Anterior cingulate cortex (tissue), 58 donors: ENCODE data around the gene SCAPER.

Experiments
- DNase-seq, 58 donors: peaks; one replicate each; lab custom pipeline; 2025; lab: John Stamatoyannopoulos, UW

SCAPER gene

DNA sequence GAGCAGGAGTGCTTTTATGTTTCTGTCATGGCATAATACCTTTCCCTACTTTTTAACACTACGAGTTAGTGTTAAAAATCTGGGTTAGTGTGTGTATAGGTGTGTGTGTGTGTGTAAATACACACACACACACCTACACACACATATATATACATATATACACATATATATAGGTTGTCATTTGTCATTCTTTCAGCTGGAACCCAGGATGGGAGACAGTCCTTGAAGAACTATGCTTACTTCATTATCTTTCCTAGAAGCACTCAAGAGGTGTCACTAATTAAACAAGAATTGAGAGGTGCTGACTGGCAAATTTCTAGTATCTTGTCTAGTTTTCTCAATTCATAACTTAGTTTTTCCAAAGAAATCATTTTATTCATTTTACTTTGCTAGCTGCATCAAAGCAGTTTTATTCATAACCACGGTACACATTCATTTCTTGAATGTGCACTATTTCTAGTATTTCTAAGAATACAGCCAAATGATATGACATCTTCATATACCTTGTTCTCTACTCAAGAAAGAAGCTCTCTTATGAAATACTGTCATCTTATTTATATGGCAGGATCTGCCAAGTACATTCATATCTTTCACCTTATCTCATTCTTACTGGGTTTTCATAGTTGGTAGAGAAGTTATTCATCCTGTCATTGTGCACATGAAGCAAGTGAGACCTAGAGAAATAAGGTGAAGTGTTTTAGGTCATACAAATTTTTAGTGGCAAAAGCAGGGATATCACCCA is 522.0 kb downstream of the SCAPER start:
- no peak for DNase-seq

DNA sequence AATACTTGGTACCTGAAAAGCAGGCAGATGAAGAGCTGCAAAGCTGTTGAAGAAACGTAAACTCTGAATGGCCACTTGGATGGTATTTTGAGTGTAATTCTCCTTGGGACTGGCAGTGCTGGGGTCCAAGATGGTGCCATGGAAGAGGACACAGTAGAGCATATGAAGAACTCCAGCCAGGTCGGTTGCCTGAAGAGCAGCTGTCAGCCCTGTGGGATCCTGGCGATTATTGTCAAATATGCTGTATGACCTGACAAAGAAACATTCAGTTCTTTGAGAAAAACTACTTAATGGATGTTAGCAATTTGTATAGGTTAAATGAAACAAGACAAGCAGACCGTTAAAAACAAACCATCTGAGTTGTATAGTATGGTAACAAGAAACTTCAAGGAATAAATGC is 523.8 kb downstream of the SCAPER start:
- no peak for DNase-seq

DNA sequence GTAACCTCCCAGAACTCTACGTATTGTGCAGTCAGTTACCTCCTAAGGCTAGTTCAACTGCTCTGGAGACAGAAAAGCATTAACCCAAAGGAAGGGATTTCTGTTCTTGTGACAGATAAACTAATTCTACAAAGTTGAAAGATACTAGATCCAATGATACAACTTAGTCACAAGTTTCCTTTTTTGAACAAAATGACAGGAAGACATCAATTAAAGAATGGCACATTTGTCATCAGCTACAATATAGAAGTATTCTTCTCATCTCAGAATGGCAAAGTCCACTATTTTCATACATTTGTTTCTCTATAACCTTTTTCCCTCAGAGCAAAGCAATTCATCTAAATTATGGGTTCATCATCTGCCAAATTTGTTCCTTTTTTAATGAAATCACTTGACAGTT is 524.9 kb downstream of the SCAPER start:
- DNase-seq, result no peak

DNA sequence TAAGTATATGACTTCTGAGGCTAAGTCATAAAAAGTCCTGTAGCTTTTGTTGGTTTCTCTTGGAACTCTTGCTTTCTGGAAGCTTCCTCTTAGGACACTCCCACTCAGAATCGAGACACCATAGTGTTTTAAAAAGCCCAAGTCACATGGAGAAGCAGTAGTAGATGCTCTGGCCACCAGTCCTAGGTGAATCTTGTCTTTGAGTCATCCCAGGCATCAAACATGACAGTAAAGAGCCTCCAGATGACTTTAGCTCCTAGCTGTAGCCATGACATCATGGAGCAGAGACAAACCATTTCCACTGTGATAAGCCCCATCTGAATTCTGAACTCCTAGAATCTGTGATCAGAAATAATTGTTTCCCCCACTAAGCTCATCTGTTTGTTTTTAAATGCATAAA is 526.4 kb downstream of the SCAPER start:
- no peak for DNase-seq

DNA sequence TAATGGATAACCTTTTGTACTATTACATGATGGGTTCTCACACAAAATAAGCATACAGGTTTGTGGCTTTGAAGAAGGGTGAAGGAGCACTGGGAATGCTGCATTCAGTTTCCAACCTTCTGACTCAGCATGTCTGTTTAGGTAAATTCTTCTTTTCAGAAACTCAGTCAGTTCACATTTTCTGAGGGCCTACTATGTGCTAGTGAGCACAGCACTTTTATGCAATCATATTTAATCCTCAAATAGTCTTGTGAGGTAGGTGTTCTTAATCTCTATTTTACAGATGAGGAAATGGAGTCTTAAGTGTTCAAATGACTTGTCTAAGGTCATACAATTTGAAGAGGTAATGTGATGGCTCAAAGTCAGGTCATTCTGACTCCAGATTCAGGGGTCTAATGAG is 527.4 kb downstream of the SCAPER start:
- no peak for DNase-seq

DNA sequence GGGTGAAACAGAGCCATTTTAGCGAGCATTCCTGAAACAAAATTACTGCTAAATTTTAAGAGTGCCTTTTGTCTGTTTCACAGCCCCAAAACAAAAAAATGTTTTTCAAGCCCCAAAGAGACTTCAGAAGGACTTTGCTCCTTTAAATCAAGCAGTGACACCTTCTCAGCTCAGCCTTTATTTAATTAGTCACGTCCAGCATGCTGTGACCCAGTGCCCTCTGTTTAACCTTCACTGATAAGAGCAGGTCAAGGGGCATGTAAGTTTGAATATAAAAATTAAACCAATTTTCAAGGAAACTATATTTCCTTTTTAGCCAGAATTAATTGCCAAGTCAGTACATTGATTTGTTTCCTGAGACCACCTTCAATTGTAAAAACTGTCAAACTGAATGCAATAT is 527.9 kb downstream of the SCAPER start:
- no peak for DNase-seq

DNA sequence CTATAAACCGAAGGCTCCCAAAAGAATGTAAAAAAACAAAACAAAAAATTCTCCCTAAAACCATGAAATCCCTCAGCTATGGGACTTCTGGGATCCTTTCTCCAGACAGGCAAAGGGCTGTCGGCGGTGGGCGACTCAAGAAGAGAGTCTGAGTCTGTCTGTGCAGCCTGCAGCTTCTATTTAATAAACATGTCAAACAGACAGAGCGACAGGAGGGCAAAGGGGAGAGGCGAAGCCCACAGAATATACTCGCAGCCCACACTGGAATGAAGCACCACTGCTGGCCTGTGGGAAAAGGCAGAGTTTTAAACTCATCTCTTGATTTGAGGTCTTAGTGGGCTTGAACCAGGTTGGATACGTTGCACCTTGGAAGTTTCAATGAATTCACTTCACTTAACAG is 528.3 kb downstream of the SCAPER start:
- DNase-seq, result no peak

DNA sequence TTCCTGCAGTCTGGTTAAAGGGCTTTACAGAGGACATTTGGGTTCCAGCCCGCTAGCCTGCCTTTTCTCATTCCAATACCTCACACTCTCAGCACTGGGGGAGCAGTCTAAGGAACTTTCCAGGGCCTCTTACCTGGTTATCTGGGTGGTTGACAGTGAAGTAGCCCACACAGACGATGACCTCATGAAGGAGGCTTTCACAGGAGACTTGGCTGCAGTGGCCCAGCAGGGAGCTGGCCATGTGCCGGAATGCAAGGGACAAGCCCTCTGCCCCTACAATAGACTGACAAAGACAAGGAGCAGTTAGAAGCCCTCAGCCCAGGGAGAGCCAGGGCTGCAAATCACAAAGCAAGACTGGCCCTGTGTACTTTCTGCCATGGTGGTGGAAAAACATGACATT is 529.1 kb downstream of the SCAPER start:
- DNase-seq, result no peak

DNA sequence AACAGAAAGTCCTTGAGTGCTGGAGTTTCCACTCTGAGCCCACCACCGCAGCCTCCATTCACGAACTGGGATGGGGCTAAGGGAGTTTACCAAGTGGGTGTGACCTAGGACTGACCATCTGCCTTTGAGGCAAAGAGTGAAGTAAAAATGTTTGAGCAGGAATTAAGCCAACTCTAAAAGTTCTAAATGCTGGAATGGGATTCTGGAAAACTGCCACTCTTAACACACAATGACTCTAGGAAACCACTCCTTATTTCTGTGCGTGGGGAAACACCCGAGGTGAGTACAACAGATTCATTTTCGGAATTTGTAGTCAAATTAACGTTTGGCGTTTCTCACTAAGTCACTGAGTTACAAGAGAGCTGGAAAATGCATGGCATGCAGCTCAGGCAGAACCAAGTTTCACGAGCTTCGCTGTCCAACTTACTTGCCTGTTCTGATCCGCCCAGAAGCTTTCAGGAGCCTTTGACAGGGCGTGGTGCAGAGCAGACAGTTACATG is 537.0 kb downstream of the SCAPER start:
- no peak for DNase-seq

DNA sequence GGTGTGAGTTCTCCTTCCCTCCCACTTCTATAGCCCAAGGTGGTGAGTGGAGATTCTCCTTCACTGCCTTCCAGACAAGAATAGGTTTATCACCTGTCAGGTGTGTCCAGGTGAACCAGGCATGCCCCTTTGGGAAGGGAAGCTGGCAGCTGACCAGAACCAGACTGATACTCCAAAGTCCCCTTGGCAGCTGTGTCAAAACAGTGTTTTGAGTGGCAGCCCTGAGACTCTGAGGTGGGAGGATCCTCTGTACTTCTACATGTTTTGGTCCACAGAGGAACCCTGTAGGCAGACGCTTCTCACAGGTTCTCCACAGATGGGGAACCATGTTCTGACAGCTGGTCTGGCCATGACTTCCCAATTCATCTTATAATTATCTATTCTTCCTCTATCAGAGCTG is 538.4 kb downstream of the SCAPER start:
- no peak for DNase-seq

DNA sequence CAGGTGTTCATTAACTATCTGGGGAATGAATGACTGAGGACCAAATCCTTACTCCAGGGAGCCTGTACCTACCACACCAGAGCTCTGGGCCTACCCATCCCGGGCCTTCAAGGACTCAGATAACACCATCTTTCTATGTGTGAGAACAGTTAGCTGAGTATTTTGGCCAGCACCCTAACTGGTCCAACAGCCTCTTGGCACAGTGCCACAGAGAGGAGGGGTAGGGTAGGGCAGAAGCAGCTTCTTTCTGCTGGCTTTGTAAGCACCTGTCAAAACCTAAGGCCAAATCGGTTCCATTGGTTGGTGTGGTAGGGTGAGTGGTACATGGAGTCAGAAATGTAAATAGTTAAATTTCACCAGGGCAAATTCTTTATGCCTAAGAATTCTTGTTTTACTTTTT is 541.9 kb downstream of the SCAPER start:
- DNase-seq, result no peak

DNA sequence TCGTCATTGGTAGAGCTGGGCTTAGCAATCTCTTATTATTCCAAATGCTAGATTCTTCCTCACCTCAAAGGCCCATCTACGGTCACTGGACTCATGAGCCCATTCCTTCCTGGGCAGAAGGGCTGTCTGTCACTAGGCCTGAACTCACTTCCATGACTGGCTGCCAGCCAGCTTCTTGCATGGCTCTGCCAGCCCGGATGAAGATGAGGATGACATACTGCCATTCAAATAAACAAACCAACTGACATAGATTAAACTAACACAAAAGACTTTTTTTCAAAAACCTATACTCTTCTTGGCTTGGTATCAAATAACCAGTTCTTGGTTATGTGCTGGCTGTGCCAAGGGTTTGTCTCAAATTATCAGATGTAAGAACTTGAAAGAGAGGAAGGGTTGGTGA is 544.7 kb downstream of the SCAPER start:
- DNase-seq, result no peak

DNA sequence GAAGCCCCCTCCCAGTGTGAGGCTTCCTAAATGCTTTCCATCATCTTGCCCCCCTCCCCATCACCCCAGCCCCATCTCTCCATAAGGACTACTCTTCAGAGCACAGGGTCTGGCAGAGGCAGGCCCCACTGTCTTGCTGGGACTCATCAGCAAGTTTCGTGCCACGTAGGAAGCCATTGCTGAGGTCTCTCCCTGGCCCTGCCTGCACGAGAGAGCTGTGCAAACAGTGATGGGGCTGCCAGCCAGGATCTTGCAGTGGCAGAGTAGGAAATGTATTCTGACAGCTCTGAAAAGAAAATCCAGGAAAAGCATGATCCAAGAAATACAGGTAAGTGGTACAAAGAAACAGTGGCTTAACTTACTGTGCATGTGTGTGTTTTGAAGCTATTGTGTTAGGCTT is 546.0 kb downstream of the SCAPER start:
- DNase-seq, result no peak

DNA sequence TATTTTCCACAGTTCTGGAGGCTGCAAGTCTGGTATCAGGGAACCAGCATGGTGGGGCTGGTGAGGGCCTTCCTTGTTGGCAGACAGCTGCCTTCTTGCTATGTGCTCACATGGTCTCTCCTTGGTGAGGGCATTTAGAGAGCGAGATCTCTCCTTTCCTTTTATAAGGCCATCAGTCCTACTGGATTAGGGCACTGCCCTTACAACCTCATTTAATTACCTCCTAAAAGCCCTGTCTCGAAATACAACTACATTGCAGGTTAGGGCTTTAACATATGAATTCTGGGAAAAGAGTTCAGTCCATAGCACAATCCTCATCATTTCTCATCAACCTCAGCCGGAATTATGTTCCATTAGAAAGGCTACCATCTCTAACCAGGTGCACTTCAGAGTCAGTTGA is 546.7 kb downstream of the SCAPER start:
- no peak for DNase-seq

DNA sequence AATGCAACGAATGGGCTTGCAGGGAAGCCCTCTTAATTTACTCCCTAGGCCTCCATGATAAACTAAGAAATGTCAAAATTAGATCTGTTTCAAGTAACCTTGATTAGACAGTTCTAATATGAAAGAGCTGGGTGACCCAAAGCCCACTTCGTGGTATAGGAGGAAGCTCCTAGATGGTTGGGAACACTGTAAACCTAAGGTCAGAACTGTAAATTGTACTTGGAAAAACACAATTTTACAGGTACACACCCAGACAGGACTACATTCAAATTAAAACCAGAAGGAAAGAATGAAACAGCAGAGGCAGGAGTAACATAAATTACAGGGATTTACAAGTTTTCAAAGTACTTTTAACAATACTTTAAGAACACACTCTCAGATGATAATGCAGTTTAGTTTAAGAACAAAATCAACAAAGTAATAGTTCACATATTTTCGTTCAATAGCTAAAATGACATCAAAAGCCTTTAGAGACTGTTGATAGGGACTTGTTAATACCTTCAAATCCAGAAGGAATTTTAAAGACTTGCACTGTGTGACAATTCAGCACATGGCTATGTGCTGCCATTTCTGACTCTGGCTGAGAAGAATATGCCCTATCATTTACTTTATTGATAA is 550.2 kb downstream of the SCAPER start:
- DNase-seq, result no peak

DNA sequence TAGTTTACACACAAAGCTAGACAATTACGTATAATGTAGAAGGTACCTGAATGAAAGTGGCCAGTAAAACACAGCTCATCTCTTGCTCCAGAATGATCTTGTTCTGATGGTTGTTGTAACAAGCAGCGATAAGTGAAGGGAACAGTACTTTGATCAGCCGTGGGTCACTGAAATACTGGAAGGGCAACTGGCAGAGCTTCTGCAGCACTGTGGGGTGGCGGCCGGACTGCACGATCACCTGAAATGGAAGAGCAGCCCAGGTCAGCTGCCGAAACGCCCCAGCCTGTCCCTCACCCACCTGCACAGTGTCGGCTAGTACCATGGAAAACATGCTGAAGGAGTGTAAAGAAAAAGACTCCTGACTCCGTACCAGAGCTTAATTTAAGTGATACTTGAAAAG is 551.2 kb downstream of the SCAPER start:
- DNase-seq, result no peak

DNA sequence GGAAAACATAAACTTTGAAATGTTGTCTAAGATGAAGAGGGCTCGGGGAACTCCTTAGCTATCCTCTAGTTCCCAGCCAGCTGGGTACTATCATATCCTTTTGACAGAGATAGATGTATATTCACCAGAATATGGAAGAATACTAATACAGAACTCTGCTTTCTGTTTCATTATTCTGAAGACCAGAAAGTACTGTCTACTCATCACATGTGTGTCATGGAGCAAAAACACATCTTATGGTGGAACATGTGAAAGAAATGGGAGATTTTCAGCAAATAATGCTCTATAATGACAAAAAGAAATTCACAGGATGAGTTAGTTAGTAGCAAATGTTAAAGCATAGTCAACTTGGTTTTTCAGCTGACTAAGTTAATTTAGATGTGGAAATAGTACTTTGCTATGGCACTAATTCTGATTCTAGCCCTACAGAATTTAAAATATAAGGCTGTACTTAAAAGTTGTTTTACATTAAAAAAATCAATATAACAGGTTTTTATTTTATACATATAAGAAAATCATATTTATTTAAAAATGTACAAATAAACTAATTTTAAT is 552.0 kb downstream of the SCAPER start:
- no peak for DNase-seq

DNA sequence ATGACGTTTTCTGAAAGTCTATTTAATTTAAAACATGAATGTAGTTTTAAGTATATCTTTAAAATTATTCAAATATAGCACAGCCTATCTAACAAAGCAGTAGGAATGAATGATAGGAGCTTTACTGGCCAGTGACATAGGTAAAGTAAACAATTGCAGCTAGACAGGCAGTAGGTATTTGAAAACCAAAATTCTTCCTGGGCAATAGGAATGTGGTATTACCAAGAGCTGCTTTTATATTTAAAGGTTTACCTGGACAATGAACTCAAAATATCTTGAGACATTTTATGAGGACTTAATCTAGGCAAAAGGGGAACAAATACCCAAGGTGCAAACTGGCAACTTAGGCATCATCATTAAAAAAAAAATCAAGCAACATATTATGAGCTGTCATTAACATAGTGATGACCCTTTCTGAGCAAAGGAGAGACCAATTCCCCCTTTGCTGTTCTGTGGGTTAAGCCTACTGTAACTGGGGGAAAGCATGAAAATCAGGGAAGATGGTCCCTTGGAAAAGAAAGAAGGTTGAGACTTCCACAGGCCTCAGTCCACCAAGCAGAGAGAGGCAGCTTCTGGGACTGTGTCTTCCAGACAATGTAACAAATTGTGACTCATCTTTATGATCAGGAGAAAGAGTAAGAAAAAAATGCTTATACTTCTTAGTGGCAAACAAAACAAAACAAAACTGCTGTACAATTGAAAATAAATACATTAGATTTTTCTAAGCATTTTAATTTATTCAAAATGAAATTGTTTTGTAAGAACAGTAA is 555.7 kb downstream of the SCAPER start:
- DNase-seq, result no peak

DNA sequence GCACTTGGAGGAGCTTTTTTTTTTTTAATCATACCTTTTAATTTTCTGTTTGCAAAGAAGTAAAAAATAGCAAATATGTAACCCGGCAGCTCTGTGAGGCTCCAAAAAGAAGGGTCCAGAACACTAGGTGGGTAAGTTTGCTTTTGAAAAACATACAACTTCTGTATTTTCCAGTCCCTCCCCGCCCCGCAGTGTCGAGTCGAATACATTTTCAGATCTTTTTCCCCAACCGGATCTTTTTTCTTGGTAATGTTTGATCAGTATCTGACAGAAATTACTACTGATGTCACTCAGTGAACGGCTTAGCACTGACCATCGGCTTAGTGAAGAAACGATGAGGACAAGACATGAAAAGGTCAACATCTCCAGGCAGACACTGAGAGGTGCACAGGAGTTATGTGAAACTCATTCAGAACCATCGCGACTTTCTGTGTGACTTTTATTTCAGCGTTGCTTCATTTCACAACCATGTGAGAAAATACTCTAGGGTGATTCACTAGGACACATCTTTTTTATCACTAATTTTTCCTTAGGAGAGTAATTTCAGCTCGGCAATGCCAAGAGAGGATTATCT is 557.6 kb downstream of the SCAPER start:
- no peak for DNase-seq

DNA sequence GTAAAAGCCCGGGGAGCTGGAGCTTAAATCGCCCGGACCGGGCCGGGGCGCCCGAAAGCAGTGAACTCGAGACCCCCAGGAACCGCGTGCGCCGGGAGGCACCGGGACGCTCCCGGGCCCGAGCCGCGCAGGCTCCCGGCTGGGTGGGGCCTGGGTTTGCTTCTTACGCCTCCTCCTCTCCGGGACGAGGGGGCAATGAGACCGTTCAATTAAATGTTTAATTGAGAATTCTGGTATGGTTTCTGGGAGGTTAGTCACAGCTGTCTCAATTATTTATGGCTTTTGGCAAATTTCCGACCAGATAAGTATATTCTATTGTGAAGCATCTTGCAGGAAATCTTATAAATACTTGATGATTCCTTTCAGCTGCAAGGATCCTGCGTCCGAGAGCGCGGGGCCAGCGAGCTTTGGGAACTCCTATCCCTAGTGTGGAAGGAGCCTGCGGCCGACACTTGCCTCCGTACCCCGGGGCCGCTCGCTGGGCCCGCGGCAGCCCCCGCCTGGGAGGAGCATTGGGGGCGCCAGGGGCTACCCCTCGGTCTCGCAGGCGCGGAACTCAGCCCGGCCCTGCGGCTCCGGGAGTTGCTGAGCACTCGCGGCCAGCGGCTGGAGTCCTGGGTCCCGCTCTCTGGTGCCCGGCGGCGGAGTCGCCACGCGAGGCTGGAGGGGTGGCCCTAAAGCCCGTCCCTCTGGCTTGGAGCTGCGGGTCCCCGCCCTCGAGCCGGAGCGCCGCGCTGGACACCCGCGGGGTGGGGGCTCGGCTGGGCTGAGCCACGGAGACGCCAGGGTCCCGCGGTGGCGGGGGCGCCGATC is 558.3 kb downstream of the SCAPER start:
- DNase-seq, result no peak
